KMS-11 (cell line): ENCODE results near the gene TIE1.

ENCODE experiments used
- H2AFZ ChIP-seq: fragments of 200-600 bp; sonication (generic); 2 replicates; pipeline ENCODE4 v1.6.1; 2016; ENCODE audit warnings: antibody characterized with exemption, mixed run types, low read depth
- H3K27ac ChIP-seq: fragments of 200-600 bp; sonication (generic); 2 replicates; pipeline ENCODE4 v1.6.1; 2016; ENCODE audit warnings: mild to moderate bottlenecking, mixed run types
- H3K27me3 ChIP-seq: fragments of 200-600 bp; sonication (generic); 2 replicates; pipeline ENCODE4 v1.6.1; 2017; ENCODE audit warnings: mild to moderate bottlenecking, low read depth, mixed run types, moderate library complexity; ENCODE audit not compliant: insufficient read depth
- H3K36me3 ChIP-seq: fragments of 200-600 bp; sonication (generic); 2 replicates; pipeline ENCODE4 v1.6.1; 2017; ENCODE audit warnings: mild to moderate bottlenecking, mixed run types; ENCODE audit not compliant: insufficient read depth
- H3K4me1 ChIP-seq: fragments of 200-600 bp; sonication (generic); 2 replicates; pipeline ENCODE4 v1.6.1; 2016; ENCODE audit warnings: mild to moderate bottlenecking, low read depth, mixed run types; ENCODE audit not compliant: poor library complexity, severe bottlenecking
- H3K4me2 ChIP-seq: fragments of 200-600 bp; sonication (generic); 2 replicates; pipeline ENCODE4 v1.7.0; 2016; ENCODE audit warnings: mild to moderate bottlenecking, mixed run types
- H3K4me3 ChIP-seq: fragments of 200-600 bp; sonication (generic); IDR thresholded peaks from 2 replicates; pipeline ENCODE4 v1.6.1; 2017; ENCODE audit warnings: low read depth, low read length, mixed read lengths; ENCODE audit not compliant: insufficient read depth
- H3K79me2 ChIP-seq: fragments of 200-600 bp; sonication (generic); 2 replicates; pipeline ENCODE4 v1.6.1; 2016; ENCODE audit warnings: low read depth, mixed run types; ENCODE audit not compliant: insufficient read depth
- H3K9ac ChIP-seq: fragments of 200-600 bp; sonication (generic); 2 replicates; pipeline ENCODE4 v1.6.1; 2016; ENCODE audit warnings: mild to moderate bottlenecking, mixed run types
- H4K20me1 ChIP-seq: fragments of 200-600 bp; sonication (generic); 2 replicates; pipeline ENCODE4 v1.6.1; 2016; ENCODE audit warnings: mild to moderate bottlenecking, mixed run types; ENCODE audit not compliant: insufficient read depth
- TF ChIP-seq, protein P1 (sequence below): fragments of 200-600 bp; sonication (generic); conservative IDR thresholded peaks from 2 replicates; pipeline ENCODE4 v1.6.1; 2017; ENCODE audit warnings: low read depth, mild to moderate bottlenecking, antibody characterized with exemption, low read length, moderate library complexity, mixed read lengths

Gene TIE1

GRCh38 chr1:43340559-43340958 is 39.8 kb downstream of the TIE1 start:
- Histone ChIP-seq H3K4me3 (no peak overlapping the region), H3K36me3 (no peaks in the 10 kb centered on the region), H3K4me1 (no peaks in the 10 kb centered on the region), H3K79me2 (no peaks in the 10 kb centered on the region), H2AFZ (no peak overlapping the region), H3K4me2 (no peak overlapping the region), H4K20me1 (no peaks in the 10 kb centered on the region), H3K27ac (no peak overlapping the region), H3K9ac (no peak overlapping the region), H3K27me3 (no peaks in the 10 kb centered on the region)
- TF ChIP-seq, protein P1, sequence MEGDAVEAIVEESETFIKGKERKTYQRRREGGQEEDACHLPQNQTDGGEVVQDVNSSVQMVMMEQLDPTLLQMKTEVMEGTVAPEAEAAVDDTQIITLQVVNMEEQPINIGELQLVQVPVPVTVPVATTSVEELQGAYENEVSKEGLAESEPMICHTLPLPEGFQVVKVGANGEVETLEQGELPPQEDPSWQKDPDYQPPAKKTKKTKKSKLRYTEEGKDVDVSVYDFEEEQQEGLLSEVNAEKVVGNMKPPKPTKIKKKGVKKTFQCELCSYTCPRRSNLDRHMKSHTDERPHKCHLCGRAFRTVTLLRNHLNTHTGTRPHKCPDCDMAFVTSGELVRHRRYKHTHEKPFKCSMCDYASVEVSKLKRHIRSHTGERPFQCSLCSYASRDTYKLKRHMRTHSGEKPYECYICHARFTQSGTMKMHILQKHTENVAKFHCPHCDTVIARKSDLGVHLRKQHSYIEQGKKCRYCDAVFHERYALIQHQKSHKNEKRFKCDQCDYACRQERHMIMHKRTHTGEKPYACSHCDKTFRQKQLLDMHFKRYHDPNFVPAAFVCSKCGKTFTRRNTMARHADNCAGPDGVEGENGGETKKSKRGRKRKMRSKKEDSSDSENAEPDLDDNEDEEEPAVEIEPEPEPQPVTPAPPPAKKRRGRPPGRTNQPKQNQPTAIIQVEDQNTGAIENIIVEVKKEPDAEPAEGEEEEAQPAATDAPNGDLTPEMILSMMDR = no peak

DNA sequence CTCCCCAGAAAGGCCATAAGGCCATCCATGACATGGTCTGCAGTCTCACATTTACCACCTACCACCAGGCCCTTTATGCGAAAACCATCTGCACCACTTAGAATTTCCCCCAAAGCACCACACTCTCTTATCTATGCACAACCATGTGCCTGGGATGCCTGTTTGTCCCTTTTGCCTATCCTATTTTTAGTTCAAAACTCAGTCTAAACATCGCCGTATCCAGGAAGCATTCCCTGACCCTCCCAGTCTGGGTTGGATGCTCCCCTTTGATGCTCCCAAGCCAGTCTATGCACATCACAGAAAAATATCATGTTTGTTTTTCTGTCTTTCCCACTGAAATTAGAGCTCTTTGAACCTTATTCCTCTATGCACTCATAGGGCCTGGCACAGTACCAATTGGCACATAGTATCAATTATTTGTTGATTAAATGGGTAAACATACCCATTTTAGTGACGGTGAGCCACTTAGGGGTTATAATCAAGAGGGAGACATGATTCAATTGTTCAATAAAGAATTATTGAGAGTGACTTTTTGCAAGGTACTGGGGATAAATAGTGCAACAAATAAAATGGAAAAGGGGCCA is 43.6 kb downstream of the TIE1 start:
- H2AFZ ChIP-seq = no peak overlapping the region
- no peak overlapping the region for H3K27ac ChIP-seq
- H3K4me3 ChIP-seq = no peak overlapping the region
- no peaks in the 10 kb centered on the region for H3K4me1 ChIP-seq
- no peak overlapping the region for H3K9ac ChIP-seq
- no peaks in the 10 kb centered on the region for H3K79me2 ChIP-seq
- no peaks in the 10 kb centered on the region for H4K20me1 ChIP-seq
- no peaks in the 10 kb centered on the region for H3K36me3 ChIP-seq
- TF ChIP-seq, protein P1 = no peak
- no peak overlapping the region for H3K4me2 ChIP-seq
- H3K27me3 ChIP-seq = no peaks in the 10 kb centered on the region

- no peaks in the 10 kb centered on the region for H4K20me1 ChIP-seq
- no peak overlapping the region for H3K4me2 ChIP-seq
- H3K9ac ChIP-seq = no peak overlapping the region
- no peaks in the 10 kb centered on the region for H3K4me1 ChIP-seq
- no peak overlapping the region for H3K27ac ChIP-seq
- H3K36me3 ChIP-seq = no peaks in the 10 kb centered on the region
- H3K4me3 ChIP-seq = no peak overlapping the region
- H3K79me2 ChIP-seq = no peaks in the 10 kb centered on the region
- no peaks in the 10 kb centered on the region for H3K27me3 ChIP-seq
- no peak overlapping the region for H2AFZ ChIP-seq
- TF ChIP-seq, protein P1 = no peak
These were observed 44.3 kb downstream of the TIE1 start for GRCh38 chr1:43345120-43345519.

DNA sequence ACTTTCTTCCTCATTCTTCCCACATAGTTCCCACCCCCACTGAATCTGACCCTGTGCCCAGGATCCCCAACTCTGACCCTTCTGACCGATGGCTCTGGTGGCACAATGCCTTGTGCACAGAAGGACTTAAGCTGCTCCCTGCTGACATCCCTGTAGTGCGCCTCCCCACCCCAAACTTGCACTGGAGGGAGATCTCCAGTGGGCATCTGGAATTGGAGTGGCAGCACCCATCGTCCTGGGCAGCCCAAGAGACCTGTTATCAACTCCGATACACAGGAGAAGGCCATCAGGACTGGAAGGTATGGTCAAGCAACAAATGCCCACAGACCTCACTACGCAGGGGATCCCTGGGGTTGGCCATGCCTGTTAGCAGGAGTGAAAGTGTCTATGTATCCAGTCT is 45.9 kb downstream of the TIE1 start:
- TF ChIP-seq, protein P1 = no peak
- H3K4me2 ChIP-seq = no peak overlapping the region
- no peaks in the 10 kb centered on the region for H3K27me3 ChIP-seq
- no peaks in the 10 kb centered on the region for H3K4me1 ChIP-seq
- H3K9ac ChIP-seq = no peak overlapping the region
- H3K79me2 ChIP-seq = no peaks in the 10 kb centered on the region
- H3K27ac ChIP-seq = no peak overlapping the region
- H4K20me1 ChIP-seq = no peaks in the 10 kb centered on the region
- H2AFZ ChIP-seq = no peak overlapping the region
- H3K4me3 ChIP-seq = no peak overlapping the region
- no peaks in the 10 kb centered on the region for H3K36me3 ChIP-seq
